GM20000 (cell line): Measurements from ENCODE around the gene GADD45G.
A peak's percentile ranks its signal among the peaks of the same experiment; 100 is the strongest.

Source experiments
- DNase-seq: peaks from one replicate; pipeline ENCODE4 v3.0.0; 2012; ENCODE audit warnings: low spot score
- TF ChIP-seq, protein P1 (sequence below): IDR thresholded peaks from 2 replicates; pipeline ENCODE4 v1.5.1; 2012; ENCODE audit warnings: mild to moderate bottlenecking, control low read depth; ENCODE audit errors: extremely low read depth, missing control alignments

GADD45G gene

GRCh38 chr9:89563571-89564345 lies 41.1 kb upstream of the GADD45G start:
- DNase-seq, result no peak
- TF ChIP-seq, protein P1, sequence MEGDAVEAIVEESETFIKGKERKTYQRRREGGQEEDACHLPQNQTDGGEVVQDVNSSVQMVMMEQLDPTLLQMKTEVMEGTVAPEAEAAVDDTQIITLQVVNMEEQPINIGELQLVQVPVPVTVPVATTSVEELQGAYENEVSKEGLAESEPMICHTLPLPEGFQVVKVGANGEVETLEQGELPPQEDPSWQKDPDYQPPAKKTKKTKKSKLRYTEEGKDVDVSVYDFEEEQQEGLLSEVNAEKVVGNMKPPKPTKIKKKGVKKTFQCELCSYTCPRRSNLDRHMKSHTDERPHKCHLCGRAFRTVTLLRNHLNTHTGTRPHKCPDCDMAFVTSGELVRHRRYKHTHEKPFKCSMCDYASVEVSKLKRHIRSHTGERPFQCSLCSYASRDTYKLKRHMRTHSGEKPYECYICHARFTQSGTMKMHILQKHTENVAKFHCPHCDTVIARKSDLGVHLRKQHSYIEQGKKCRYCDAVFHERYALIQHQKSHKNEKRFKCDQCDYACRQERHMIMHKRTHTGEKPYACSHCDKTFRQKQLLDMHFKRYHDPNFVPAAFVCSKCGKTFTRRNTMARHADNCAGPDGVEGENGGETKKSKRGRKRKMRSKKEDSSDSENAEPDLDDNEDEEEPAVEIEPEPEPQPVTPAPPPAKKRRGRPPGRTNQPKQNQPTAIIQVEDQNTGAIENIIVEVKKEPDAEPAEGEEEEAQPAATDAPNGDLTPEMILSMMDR, result no peak

DNA sequence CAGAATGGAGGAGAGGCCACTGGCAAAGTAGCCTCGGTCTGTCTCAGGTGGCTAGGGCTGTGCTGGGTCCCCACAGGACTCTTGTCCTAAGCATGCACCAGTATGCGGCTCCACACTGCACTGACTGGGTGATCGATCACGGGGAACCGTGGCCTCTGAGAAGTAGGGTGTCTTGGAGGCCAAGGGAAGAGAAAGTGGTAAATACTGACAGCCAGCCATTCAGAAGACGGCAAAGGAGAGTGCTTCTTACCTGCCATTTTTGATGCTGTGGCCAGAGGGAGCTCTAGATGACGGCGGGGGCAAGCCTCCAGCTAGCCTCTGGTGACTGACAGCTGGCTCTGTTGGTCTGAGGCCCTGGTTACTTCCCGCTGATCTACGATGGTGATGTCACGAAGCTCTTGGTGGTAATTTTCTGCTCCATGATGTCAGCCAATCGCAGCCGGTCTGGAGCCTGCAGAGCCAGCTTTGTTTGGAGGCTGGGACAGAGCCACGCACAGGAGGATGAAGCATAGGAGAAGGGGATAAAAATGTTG lies 40.4 kb upstream of the GADD45G start:
- DNase-seq, result peak; percentile 78
- TF ChIP-seq, protein P1, result peak; percentile 37

DNA sequence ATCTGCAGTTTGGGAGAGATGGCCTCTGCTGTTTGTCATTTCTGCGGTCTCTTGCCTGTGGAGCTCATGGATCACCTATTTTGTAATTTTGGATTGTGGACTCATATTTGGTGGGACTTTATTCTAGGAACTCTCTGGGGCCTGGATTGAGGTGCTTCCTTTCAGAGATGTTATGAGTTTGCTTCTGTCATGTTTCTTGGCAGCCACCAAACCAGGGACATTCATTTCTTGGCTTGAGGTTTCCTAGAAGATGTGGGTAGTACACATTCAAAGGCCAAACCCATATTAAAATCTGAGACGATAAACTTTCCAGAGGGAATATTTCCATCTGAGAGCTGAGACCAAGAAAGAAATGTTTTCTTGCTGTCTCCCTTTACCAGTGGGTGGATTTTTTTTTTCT lies 37.2 kb upstream of the GADD45G start:
- no peak for DNase-seq
- TF ChIP-seq, protein P1, result no peak

GRCh38 chr9:89574309-89574708 lies 30.5 kb upstream of the GADD45G start:
- DNase-seq, result no peak
- TF ChIP-seq, protein P1, result no peak

DNA sequence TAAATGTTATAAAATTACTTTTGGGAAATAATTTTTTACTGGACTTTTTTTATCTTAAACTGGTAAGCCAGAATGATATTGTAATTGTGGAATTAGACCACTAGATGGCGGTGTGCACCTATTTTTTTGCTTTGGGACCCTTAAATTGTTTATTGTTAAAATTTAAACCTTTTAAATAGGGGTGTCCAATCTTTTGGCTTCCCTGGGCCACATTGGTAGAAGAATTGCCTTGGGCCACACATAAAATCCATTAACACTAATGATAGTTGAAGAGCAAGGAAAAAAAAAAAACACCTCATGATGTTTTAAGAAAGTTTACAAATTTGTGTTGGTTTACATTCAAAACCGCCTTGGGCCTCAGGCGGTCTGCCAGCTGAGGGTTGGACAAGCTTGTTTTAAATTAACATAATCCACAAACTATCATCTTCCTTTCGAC lies 28.4 kb upstream of the GADD45G start:
- TF ChIP-seq, protein P1, result peak; percentile 43
- peak; percentile 35 for DNase-seq

DNA sequence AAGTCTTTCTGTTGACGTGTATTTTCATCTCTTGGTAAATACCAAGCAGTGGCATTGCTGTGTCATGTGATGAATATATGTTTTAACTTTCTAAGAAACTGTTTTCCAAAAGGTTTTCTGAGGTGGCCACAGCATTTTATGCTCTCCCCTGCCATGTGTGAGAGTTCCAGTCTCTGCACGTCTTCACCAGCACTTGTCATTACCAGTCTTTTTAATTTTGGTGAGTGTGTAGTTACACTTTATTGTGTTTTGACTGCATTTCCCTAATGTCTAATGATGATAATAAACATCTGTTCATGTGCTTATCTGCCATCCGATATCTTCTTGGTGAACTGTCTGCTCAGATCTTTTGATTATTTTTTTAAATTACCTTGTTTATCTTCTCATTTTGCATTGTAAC lies 27.4 kb upstream of the GADD45G start:
- TF ChIP-seq, protein P1, result no peak
- no peak for DNase-seq

DNA sequence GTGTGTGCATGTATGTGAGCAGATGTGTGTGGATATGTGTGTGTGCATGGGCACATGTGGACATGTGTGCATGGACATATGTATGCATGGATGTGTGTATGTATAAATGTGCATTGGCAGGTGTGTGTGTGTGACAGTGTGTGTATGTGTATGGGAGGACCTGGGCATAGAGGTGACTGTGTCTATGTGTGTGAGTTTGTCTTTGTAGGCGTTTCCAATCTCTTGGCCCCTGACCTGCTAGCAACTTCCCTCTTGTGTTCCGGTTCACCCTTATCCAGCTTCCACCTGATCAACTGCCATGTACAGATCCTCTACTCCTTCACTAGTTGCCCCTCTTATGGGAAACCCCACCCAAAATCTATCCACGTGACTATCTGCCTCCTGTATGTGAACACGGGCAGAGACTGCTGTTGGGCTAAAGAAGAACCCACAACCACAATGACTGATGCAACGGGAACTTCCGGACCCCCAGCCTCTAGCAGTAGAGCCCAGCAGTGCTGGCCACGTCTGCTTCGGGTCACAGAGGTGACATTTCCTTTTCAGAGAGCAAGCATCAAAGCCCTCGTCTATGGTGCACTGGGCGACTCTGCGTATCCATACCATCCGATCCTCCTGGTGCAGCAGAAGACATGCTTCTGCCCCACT lies 24.9 kb upstream of the GADD45G start:
- TF ChIP-seq, protein P1, result no peak
- DNase-seq, result no peak
